OCI-LY7 (cell line): Measurements from ENCODE around the gene TECTA.

Source experiments
- CTCF ChIP-seq: fragments of 200-600 bp; sonication (generic); conservative IDR thresholded peaks from 2 replicates; pipeline ENCODE4 v1.5.1; 2014; ENCODE audit warnings: mild to moderate bottlenecking, antibody characterized with exemption, low read length, moderate library complexity, mixed read lengths
- EZH2phosphoT487 ChIP-seq: fragments of 200-600 bp; sonication (generic); IDR thresholded peaks from 2 replicates; pipeline ENCODE4 v1.6.1; 2018; ENCODE audit warnings: low read depth, borderline replicate concordance, mild to moderate bottlenecking, mixed run types, antibody characterized with exemption, low read length, moderate library complexity, mixed read lengths

- TF ChIP-seq CTCF (no peak), EZH2phosphoT487 (no peak)
Observed at GRCh38 chr11:121207485-121208115, 106.6 kb downstream of the TECTA start.
